ENCODE data around the gene SIL1.
"Not testable (repeated sequence)": the region's sequence is repeated elsewhere in the genome, so short reads cannot be mapped to it uniquely, and the experiment has no call there.

Gene SIL1

GRCh38 chr5:139113892-139114291 lies 84.3 kb downstream of the SIL1 start:
- no peak for DNase-seq (ENCODE audit: low read depth in 1 of 2, low spot score in 1 of 2)

GRCh38 chr5:139112362-139112761 lies 85.8 kb downstream of the SIL1 start:
- not testable (repeated sequence) for DNase-seq (ENCODE audit: low read depth in 1 of 2, low spot score in 1 of 2)

GRCh38 chr5:139110526-139111168 lies 87.5 kb downstream of the SIL1 start:
- DNase-seq (ENCODE audit: low read depth in 1 of 2, low spot score in 1 of 2) = no peak

GRCh38 chr5:139108063-139108824 lies 89.9 kb downstream of the SIL1 start:
- no peak for DNase-seq (ENCODE audit: low read depth in 1 of 2, low spot score in 1 of 2)

GRCh38 chr5:139105621-139106071 lies 92.5 kb downstream of the SIL1 start:
- no peak for DNase-seq (ENCODE audit: low read depth in 1 of 2, low spot score in 1 of 2)

- no peak for DNase-seq (ENCODE audit: low read depth in 1 of 2, low spot score in 1 of 2)
Measured at GRCh38 chr5:139104577-139105276, 93.4 kb downstream of the SIL1 start.

GRCh38 chr5:139103762-139104161 lies 94.4 kb downstream of the SIL1 start:
- DNase-seq (ENCODE audit: low read depth in 1 of 2, low spot score in 1 of 2) = no peak

GRCh38 chr5:139100825-139101224 lies 97.3 kb downstream of the SIL1 start:
- no peak for DNase-seq (ENCODE audit: low read depth in 1 of 2, low spot score in 1 of 2)

GRCh38 chr5:139094154-139095131 lies 103.7 kb downstream of the SIL1 start:
- no peak for DNase-seq (ENCODE audit: low read depth in 1 of 2, low spot score in 1 of 2)

GRCh38 chr5:139092741-139093343 lies 105.3 kb downstream of the SIL1 start:
- DNase-seq (ENCODE audit: low read depth in 1 of 2, low spot score in 1 of 2) = no peak

GRCh38 chr5:139091439-139092156 lies 106.6 kb downstream of the SIL1 start:
- no peak for DNase-seq (ENCODE audit: low read depth in 1 of 2, low spot score in 1 of 2)

- DNase-seq (ENCODE audit: low read depth in 1 of 2, low spot score in 1 of 2) = no peak
Measured at GRCh38 chr5:139090581-139090980, 107.6 kb downstream of the SIL1 start.

- no peak for DNase-seq (ENCODE audit: low read depth in 1 of 2, low spot score in 1 of 2)
Measured at GRCh38 chr5:139088024-139088423, 110.1 kb downstream of the SIL1 start.

- no peak for DNase-seq (ENCODE audit: low read depth in 1 of 2, low spot score in 1 of 2)
Measured at GRCh38 chr5:139082813-139083498, 115.2 kb downstream of the SIL1 start.

- no peak for DNase-seq (ENCODE audit: low read depth in 1 of 2, low spot score in 1 of 2)
Measured at GRCh38 chr5:139079991-139080610, 118.1 kb downstream of the SIL1 start.

- DNase-seq (ENCODE audit: low read depth in 1 of 2, low spot score in 1 of 2) = no peak
Measured at GRCh38 chr5:139079225-139079990, 118.8 kb downstream of the SIL1 start.

GRCh38 chr5:139078345-139078744 lies 119.8 kb downstream of the SIL1 start:
- no peak for DNase-seq (ENCODE audit: low read depth in 1 of 2, low spot score in 1 of 2)

GRCh38 chr5:139077899-139078298 lies 120.3 kb downstream of the SIL1 start:
- DNase-seq (ENCODE audit: low read depth in 1 of 2, low spot score in 1 of 2) = no peak
